Measurements from ENCODE around the gene PITX1.
"Not testable (repeated sequence)": the region's sequence is repeated elsewhere in the genome, so short reads cannot be mapped to it uniquely, and the experiment has no call there.

PITX1 gene

DNA sequence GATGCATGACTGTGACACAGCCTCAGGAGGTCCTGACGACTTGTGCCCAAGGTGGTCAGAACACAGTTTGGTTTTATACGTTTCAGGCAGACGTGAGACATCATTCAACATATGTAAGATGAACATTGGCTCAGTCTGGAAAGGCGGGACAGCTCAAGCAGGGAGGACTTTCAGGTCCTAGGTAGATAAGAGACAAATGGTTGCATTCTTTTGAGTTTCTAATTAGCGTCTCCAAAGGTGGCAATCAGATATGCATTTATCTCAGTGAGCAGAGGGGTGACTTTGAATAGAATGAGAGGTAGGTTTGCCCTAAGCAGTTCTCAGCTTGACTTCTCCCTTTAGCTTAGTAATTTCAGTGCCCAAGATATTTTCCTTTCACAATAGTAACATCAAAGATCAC lies 43.8 kb downstream of the PITX1 start:
- not testable (repeated sequence) for H2BK120ac ChIP-seq (ENCODE audit: insufficient read depth, low read length, poor library complexity); H3K9ac ChIP-seq (ENCODE audit: low read length); H3K79me2 ChIP-seq (ENCODE audit: control insufficient read depth, insufficient read depth, low read length, poor library complexity); H2BK12ac ChIP-seq (ENCODE audit: low read length); H4K8ac ChIP-seq (ENCODE audit: low read depth, low read length); H3K4me1 ChIP-seq (ENCODE audit: control insufficient read depth in 1 of 2, insufficient read depth in 2 of 2, low read length in 2 of 2); H3K4me3 ChIP-seq (ENCODE audit: low read depth, low read length); H3K27ac ChIP-seq (ENCODE audit: low read depth, low read length); H3K4ac ChIP-seq (ENCODE audit: low read depth, low read length); DNase-seq; H3K27me3 ChIP-seq (ENCODE audit: insufficient read depth, low read length); H2BK5ac ChIP-seq (ENCODE audit: low read depth, low read length, poor library complexity); H3K4me2 ChIP-seq (ENCODE audit: low read length); H2AK5ac ChIP-seq (ENCODE audit: low read length); H2AFZ ChIP-seq (ENCODE audit: insufficient read depth, low read length, poor library complexity); H3K14ac ChIP-seq (ENCODE audit: low read length); H3K9me3 ChIP-seq (ENCODE audit: insufficient read depth, low read depth, low read length); H4K91ac ChIP-seq (ENCODE audit: low read depth, low read length); H4K12ac ChIP-seq (ENCODE audit: low read depth, low read length); H3K36me3 ChIP-seq (ENCODE audit: control insufficient read depth in 1 of 2, insufficient read depth in 2 of 2, low read length in 2 of 2); H3K18ac ChIP-seq (ENCODE audit: low read length); H3K79me1 ChIP-seq (ENCODE audit: low read length); H3K23ac ChIP-seq (ENCODE audit: low read length)
- no CpG with 5 or more reads among the region's 5 CpGs for WGBS (ENCODE audit: extremely low coverage, insufficient coverage, insufficient read length)

DNA sequence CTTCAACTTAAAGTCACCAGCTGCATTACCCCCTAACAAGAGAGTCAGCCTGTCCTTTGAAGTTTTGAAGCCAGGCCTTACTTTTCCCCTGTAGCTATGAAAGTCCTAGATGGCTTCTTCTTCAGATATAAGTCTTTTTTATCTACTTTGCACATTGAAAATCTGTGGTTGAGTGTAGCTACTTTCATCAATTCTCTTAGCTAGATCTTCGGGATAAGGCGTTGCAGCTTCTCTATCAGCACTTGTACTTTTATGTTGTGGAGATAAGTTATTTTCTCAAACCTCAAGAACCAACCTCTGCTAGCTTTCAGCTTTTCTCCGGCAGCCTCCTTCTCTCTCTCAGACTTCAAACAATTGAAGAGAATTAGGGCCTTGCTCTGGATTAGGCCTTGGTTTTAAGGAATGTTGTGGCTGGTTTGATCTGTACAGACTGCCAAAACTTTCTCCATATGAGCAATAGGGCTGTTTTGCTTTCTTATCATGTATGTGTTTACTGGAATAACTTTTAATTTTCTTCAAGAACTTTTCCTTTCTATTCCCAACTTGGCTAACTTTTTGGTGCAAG lies 44.7 kb downstream of the PITX1 start:
- H3K36me3 ChIP-seq (ENCODE audit: control insufficient read depth in 1 of 2, insufficient read depth in 2 of 2, low read length in 2 of 2), result no peaks in the 10 kb centered on the region
- no peak overlapping the region for H3K4ac ChIP-seq (ENCODE audit: low read depth, low read length)
- no peak overlapping the region for H2AK5ac ChIP-seq (ENCODE audit: low read length)
- H2BK120ac ChIP-seq (ENCODE audit: insufficient read depth, low read length, poor library complexity), result no peak overlapping the region
- no peak overlapping the region for H3K27ac ChIP-seq (ENCODE audit: low read depth, low read length)
- no CpG with 5 or more reads among the region's 3 CpGs for WGBS (ENCODE audit: extremely low coverage, insufficient coverage, insufficient read length)
- H3K27me3 ChIP-seq (ENCODE audit: insufficient read depth, low read length), result no peaks in the 10 kb centered on the region
- no peaks in the 10 kb centered on the region for H3K79me2 ChIP-seq (ENCODE audit: control insufficient read depth, insufficient read depth, low read length, poor library complexity)
- no peak overlapping the region for H3K4me2 ChIP-seq (ENCODE audit: low read length)
- H4K12ac ChIP-seq (ENCODE audit: low read depth, low read length), result no peak overlapping the region
- H3K4me1 ChIP-seq (ENCODE audit: control insufficient read depth in 1 of 2, insufficient read depth in 2 of 2, low read length in 2 of 2), result no peaks in the 10 kb centered on the region
- no peak overlapping the region for H3K18ac ChIP-seq (ENCODE audit: low read length)
- no peaks in the 10 kb centered on the region for H3K9me3 ChIP-seq (ENCODE audit: insufficient read depth, low read depth, low read length)
- no peak overlapping the region for H4K8ac ChIP-seq (ENCODE audit: low read depth, low read length)
- no peak overlapping the region for H2BK5ac ChIP-seq (ENCODE audit: low read depth, low read length, poor library complexity)
- H3K4me3 ChIP-seq (ENCODE audit: low read depth, low read length), result no peak overlapping the region
- H3K14ac ChIP-seq (ENCODE audit: low read length), result no peak overlapping the region
- DNase-seq, result no peak
- H4K91ac ChIP-seq (ENCODE audit: low read depth, low read length), result no peak overlapping the region
- H3K79me1 ChIP-seq (ENCODE audit: low read length), result no peaks in the 10 kb centered on the region
- no peak overlapping the region for H2AFZ ChIP-seq (ENCODE audit: insufficient read depth, low read length, poor library complexity)
- no peak overlapping the region for H2BK12ac ChIP-seq (ENCODE audit: low read length)
- no peak overlapping the region for H3K23ac ChIP-seq (ENCODE audit: low read length)
- H3K9ac ChIP-seq (ENCODE audit: low read length), result no peak overlapping the region

DNA sequence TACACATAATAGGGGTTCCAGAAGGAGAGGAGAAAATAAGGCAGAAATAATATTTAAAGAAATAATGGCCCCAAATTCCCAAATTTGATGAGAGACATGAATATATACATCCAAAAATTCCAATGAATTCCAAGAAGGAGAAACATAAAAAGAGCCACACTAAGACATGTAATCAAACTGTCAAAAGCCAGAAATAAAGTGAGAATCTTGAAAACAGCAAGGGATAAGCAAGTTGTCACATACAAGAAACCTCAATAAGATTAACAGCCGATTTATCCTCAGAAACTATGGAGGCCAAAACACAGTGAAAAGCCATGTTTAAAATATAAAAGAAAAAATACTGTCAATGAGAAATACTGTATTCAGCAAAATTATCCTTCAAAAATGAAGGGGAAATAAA lies 51.8 kb downstream of the PITX1 start:
- DNase-seq, result no peak
- Histone ChIP-seq H3K4ac (ENCODE audit: low read depth, low read length) (no peak overlapping the region), H2BK120ac (ENCODE audit: insufficient read depth, low read length, poor library complexity) (no peak overlapping the region), H3K4me2 (ENCODE audit: low read length) (no peak overlapping the region), H3K4me1 (ENCODE audit: control insufficient read depth in 1 of 2, insufficient read depth in 2 of 2, low read length in 2 of 2) (no peaks in the 10 kb centered on the region), H3K18ac (ENCODE audit: low read length) (no peak overlapping the region), H3K27me3 (ENCODE audit: insufficient read depth, low read length) (no peaks in the 10 kb centered on the region), H2AK5ac (ENCODE audit: low read length) (no peak overlapping the region), H4K12ac (ENCODE audit: low read depth, low read length) (no peak overlapping the region), H3K9ac (ENCODE audit: low read length) (no peak overlapping the region), H3K79me1 (ENCODE audit: low read length) (no peaks in the 10 kb centered on the region), H3K27ac (ENCODE audit: low read depth, low read length) (no peak overlapping the region), H2BK5ac (ENCODE audit: low read depth, low read length, poor library complexity) (no peak overlapping the region), H2BK12ac (ENCODE audit: low read length) (no peak overlapping the region), H3K79me2 (ENCODE audit: control insufficient read depth, insufficient read depth, low read length, poor library complexity) (no peaks in the 10 kb centered on the region), H3K23ac (ENCODE audit: low read length) (no peak overlapping the region), H3K9me3 (ENCODE audit: insufficient read depth, low read depth, low read length) (peaks cover 7% of the 10 kb centered on the region), H3K14ac (ENCODE audit: low read length) (no peak overlapping the region), H2AFZ (ENCODE audit: insufficient read depth, low read length, poor library complexity) (no peak overlapping the region), H3K4me3 (ENCODE audit: low read depth, low read length) (no peak overlapping the region), H4K91ac (ENCODE audit: low read depth, low read length) (no peak overlapping the region), H4K8ac (ENCODE audit: low read depth, low read length) (no peak overlapping the region), H3K36me3 (ENCODE audit: control insufficient read depth in 1 of 2, insufficient read depth in 2 of 2, low read length in 2 of 2) (peaks cover 0 to 1% of the 10 kb centered on the region in 2 experiments)
- no CpG with 5 or more reads among the region's 1 CpG for WGBS (ENCODE audit: extremely low coverage, insufficient coverage, insufficient read length)

DNA sequence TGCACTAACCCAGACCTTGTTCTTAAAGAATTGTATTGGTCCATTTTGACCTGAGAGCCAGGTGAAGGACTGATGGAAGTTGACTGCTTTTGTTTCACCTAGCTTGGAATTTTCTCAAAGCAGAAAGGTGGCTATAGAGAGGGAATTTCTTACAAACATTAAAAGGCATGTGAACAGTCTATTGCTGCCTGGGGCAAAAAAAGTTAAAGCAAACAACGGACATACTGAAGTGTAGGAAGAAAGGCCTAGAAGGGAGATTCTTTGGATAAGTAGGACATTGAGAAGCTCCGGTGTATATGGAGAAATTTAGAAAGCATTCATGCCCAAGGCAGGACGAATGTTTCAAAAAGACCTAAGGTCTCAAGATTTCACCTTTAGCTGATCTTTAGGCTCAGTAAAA lies 54.6 kb downstream of the PITX1 start:
- Histone ChIP-seq H4K12ac (ENCODE audit: low read depth, low read length) (no peak overlapping the region), H3K9me3 (ENCODE audit: insufficient read depth, low read depth, low read length) (peaks cover 13% of the 10 kb centered on the region), H2BK5ac (ENCODE audit: low read depth, low read length, poor library complexity) (no peak overlapping the region), H3K18ac (ENCODE audit: low read length) (no peak overlapping the region), H3K4ac (ENCODE audit: low read depth, low read length) (no peak overlapping the region), H3K14ac (ENCODE audit: low read length) (no peak overlapping the region), H3K4me1 (ENCODE audit: control insufficient read depth in 1 of 2, insufficient read depth in 2 of 2, low read length in 2 of 2) (no peaks in the 10 kb centered on the region), H2AFZ (ENCODE audit: insufficient read depth, low read length, poor library complexity) (no peak overlapping the region), H3K27me3 (ENCODE audit: insufficient read depth, low read length) (no peaks in the 10 kb centered on the region), H3K36me3 (ENCODE audit: control insufficient read depth in 1 of 2, insufficient read depth in 2 of 2, low read length in 2 of 2) (peaks cover 0 to 1% of the 10 kb centered on the region in 2 experiments), H3K4me2 (ENCODE audit: low read length) (no peak overlapping the region), H2BK120ac (ENCODE audit: insufficient read depth, low read length, poor library complexity) (no peak overlapping the region), H3K79me2 (ENCODE audit: control insufficient read depth, insufficient read depth, low read length, poor library complexity) (no peaks in the 10 kb centered on the region), H4K91ac (ENCODE audit: low read depth, low read length) (no peak overlapping the region), H3K9ac (ENCODE audit: low read length) (no peak overlapping the region), H3K4me3 (ENCODE audit: low read depth, low read length) (no peak overlapping the region), H2BK12ac (ENCODE audit: low read length) (no peak overlapping the region), H3K79me1 (ENCODE audit: low read length) (no peaks in the 10 kb centered on the region), H3K23ac (ENCODE audit: low read length) (no peak overlapping the region), H2AK5ac (ENCODE audit: low read length) (no peak overlapping the region), H4K8ac (ENCODE audit: low read depth, low read length) (no peak overlapping the region), H3K27ac (ENCODE audit: low read depth, low read length) (no peak overlapping the region)
- peak; percentile 20 to 68 for DNase-seq
- WGBS (ENCODE audit: extremely low coverage, insufficient coverage, insufficient read length), result no CpG with 5 or more reads among the region's 3 CpGs

Measured in trophoblast cell (in vitro differentiated cells and primary cell).